ENCODE measurements around the gene USP9X. TPM values are rescaled to one million over a fixed set of nuclear protein-coding genes. Genes with fewer than 3 reads are reported as not detected.
"Not testable (repeated sequence)": the region's sequence is repeated elsewhere in the genome, so short reads cannot be mapped to it uniquely, and the experiment has no call there.

The USP9X gene
- total RNA-seq, 2 experiments from 2014 or later = 60.0 to 63.4 TPM

DNA sequence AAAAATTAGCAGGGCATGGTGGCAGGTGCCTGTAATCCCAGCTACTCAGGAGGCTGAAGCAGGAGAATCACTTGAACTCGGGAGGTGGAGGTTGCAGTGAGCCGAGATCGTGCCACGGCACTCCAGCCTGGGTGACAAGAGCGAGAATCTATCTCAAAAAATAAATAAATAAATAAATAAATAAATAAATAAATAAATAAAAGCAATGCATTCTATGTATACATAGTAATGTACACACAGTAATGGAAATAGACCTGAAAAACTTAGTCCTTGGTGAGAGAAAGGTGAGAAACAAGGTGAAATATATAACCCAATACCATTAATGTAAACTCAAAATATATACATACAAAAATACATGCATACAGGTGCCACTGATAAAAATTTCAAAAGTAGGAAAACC, 197.1 kb downstream of the USP9X start:
- H3K4me3 Mint-ChIP-seq; H3K27ac Mint-ChIP-seq; DNase-seq; intact Hi-C loops (cut with micrococcal nuclease); H3K9me3 Mint-ChIP-seq; H3K36me3 Mint-ChIP-seq (ENCODE audit: low read depth); H3K27me3 Mint-ChIP-seq (ENCODE audit: low read depth); H3K4me1 Mint-ChIP-seq (ENCODE audit: low read depth): not testable (repeated sequence)
- CTCF ChIA-PET = interaction anchor here (0.7 kb wide), 1 partner anchor 143 kb away, joined by 4 read pairs; no protein-coding TSS in a partner anchor

GRCh38 chrX:41285928-41286327, 200.7 kb downstream of the USP9X start:
- H3K4me3 Mint-ChIP-seq = not testable (repeated sequence)

More at GRCh38 chrX:41285928-41286327, 200.7 kb downstream of the USP9X start:
- H3K27ac Mint-ChIP-seq; CTCF ChIA-PET; H3K27me3 Mint-ChIP-seq (ENCODE audit: low read depth); H3K36me3 Mint-ChIP-seq (ENCODE audit: low read depth); H3K4me1 Mint-ChIP-seq (ENCODE audit: low read depth); intact Hi-C loops (cut with micrococcal nuclease); H3K9me3 Mint-ChIP-seq; DNase-seq: not testable (repeated sequence)

Other genes with a start within 250 kb of the USP9X start
- gene DDX3X, start 248.7 kb downstream of the USP9X start, total RNA-seq = 100 to 1,000 TPM; 163 to 171 TPM

All from activated naive CD4-positive, alpha-beta T cell treated with anti-CD3 and anti-CD28 coated beads for 36 hours (primary cell).